Measurements from ENCODE around the gene SRGAP1.
A peak's percentile ranks its signal among the peaks of the same experiment; 100 is the strongest.
"Not testable (repeated sequence)": the region's sequence is repeated elsewhere in the genome, so short reads cannot be mapped to it uniquely, and the experiment has no call there.

The SRGAP1 gene

DNA sequence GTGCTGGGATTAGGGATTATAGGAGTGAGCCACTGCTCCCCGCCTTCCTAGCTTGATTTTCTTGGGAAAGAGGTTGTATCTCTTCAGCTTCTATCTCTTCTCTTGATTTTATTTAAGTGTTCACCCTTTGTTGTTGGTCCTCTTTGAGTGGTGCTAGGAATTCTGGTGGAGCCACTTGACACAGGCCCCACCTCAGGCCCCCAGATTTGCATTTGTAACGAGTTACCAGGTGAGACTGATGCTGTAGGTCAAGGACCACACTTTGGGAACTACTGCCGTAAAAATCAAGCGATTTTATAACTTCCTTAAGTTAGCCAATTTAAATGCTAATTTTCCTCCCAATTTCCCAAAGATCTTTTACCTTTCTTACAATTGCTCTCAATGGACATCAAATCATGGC, 26.3 kb downstream of the SRGAP1 start:
- DNase-seq = no peak

DNA sequence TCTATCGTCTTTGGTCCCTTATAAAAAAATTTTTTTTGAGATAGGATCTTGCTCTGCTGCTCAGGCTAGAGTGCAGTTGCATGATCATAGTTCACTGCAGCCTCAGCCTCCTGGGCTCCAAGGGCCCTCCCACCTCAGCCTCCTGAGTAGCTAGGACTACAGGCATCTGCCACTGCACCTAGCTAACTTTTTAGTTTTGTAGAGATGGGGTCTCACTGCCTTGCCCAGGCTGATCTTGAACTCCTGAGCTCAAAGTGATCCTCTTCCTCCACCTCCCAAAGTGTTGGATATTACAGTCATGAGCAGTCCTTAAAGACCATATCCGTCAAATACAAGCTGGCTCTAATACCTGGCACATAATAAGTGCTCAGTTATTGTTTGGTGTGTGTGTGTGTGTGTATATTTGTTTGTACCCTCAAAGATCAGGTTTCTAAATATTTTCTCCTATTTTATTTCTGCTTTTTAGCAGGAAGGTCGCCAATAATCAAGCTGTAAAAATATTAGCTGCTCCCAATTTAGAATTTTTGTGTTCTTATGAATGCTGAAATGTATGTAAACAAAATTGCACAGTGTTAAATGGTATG, 30.5 kb downstream of the SRGAP1 start:
- DNase-seq = no peak

DNA sequence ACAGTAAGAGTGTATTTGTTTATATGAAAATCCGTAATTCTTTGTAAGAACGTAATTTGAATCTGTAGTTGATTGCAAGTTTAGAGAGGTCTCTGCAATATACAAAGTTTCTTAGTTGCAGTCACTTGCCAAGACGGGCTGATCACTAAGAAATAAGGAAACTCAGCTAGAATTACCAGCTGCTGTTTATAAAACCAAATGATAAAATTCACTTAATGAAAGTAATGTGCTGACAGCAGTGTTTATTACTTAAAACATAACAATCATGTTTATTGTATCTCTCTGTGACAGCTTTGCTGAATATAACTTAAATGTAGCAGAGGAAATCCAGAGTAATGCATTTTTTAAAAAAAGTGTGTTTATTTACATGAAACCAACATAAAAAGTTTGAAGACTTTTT, 31.2 kb downstream of the SRGAP1 start:
- DNase-seq = no peak

DNA sequence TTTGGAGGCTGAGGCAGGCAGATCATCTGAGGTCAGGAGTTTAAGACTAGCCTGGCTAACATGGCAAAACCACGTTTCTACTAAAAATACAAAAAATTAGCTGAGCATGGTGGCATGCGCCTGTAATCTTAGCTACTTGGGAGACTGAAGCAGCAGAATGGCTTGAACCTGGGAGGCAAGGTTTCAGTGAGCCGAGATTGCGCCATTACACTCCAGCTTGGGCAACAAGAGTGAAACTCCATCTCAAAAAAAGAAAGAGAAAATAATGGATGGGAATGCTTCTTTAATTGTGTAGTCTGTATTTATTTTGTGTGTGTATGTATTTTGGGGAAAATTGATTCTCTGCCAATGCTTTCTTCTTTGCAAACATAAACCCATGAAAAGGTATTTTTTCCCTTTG, 32.5 kb downstream of the SRGAP1 start:
- no peak for DNase-seq

DNA sequence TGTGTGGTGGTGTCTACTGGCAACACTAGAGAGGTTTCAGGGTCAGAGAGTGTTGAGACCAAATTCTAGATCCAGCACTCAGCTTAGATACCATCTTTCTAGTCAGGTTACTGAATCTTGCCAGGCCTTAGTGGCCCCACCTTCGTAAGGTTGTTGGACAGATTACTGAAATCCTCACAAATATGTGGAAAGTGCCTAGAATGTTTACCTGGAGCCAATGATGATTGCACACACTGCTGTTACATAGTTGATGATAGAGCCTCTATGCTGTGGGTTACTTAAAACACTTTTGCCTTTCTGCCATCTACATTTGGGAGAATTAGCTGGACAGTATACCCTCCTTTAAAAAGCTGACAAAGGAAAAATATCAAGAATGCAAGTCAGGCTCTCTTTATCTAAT, 33.2 kb downstream of the SRGAP1 start:
- DNase-seq = no peak

DNA sequence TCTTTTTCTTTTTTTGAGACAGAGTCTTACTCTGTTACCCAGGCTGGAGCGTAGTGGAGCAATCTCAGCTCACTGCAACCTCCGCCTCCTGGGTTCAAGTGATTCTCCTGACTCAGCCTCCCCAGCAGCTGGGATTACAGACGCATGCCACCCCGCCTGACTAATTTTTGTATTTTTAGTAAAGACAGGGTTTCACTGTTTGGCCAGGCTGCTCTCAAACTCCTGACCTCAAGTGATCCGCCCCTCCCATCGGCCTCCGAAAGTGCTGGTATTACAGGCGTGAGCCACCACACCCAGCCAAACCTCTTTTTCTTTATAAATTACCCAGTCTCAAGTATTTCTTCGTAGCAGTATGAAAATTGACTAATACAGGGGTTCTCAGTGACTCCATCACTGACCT, 35.7 kb downstream of the SRGAP1 start:
- DNase-seq = not testable (repeated sequence)

DNA sequence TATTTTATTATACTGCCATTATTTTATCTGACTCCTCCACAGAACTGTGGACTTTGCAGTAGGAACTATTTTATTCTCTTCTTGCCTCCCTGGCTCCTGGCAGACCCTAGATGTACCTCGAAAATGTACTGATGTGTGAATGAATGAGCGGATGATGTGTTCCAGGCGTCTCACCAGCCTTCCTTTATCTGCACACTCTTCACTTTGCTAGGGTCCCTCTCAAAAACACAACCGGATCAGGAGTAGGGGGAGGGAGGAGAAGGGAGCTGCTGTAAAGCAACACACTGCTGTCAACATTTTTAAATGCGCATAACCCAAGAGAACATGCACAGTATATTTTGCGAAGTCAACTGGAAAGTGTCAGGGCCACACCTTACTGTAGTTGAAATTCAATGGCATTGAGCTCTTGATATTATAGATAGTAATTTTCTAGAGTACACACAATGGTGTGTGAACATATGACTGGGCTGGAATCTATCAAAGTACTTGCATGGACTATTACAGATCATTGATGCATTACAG, 36.3 kb downstream of the SRGAP1 start:
- no peak for DNase-seq

DNA sequence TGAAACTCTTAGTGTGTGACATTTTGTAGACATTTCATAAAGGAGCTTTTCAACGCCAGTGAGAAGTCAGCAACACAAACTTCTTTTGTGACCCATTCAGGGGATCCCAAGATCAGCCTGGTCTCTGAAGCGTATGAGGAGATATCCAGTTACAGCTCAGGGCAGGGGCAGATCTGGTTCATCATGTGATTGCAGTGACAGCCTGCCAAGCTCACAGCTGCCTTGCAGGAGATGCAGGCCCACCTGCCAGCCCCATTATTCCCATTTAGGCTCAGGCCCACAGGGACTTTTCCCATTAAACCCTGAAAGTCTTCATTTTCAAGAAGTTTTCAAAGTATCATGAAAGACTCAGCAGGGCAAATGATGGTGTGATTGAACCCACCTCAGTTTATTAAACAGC, 38.3 kb downstream of the SRGAP1 start:
- no peak for DNase-seq

DNA sequence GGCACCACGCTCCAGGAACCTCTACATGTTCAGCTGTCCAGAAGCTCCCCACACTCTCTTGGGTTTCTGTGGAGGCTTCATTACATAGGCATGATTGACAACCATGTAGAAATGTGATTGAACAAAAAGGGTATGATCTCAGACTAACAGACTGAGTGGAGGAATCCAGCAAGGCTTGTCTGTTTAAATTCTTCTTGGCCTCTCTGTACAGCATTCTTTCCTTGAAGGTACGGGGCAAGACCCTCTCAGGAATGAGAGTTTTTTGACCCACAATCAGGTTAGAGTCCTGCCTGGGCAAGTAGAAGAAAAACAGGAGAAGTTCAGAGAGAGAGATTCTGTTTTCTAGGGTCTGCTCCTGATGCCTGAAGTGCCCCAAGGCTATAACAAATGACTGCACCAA, 40.9 kb downstream of the SRGAP1 start:
- DNase-seq = no peak

DNA sequence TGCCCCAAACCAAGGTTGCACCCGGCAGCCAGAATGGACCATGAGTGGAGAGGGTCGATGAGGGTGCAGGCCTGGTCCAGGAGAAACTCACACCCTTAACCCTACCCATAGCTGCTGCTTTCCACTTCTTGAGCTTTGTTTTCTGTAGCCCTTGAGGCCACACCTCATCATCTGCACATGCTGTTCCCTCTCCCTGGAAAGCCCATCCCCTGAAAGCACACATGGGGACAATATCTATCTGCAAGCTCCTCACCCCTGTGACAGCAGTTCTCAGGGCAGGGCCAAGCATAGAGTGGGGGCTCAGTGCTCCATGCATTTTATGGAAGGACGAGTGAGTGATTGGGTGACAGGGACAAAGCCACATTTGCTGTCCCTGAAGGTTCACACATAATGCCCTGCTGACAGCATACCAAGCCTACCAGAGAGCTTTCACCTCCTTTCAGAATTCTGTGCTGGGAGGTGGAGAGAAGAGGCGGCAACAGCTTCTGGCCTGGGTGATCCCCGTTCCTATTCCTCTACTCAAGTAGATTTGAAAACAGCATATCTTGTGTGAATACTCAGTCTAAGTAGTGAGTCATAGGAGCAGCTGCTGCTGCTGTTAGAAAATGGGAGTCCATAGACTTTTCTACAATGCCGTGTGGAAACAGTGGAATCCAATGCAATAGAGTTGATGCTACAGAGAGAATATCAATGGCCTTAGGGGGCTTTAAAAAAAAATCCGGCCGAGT, 44.6 kb downstream of the SRGAP1 start:
- DNase-seq = no peak

DNA sequence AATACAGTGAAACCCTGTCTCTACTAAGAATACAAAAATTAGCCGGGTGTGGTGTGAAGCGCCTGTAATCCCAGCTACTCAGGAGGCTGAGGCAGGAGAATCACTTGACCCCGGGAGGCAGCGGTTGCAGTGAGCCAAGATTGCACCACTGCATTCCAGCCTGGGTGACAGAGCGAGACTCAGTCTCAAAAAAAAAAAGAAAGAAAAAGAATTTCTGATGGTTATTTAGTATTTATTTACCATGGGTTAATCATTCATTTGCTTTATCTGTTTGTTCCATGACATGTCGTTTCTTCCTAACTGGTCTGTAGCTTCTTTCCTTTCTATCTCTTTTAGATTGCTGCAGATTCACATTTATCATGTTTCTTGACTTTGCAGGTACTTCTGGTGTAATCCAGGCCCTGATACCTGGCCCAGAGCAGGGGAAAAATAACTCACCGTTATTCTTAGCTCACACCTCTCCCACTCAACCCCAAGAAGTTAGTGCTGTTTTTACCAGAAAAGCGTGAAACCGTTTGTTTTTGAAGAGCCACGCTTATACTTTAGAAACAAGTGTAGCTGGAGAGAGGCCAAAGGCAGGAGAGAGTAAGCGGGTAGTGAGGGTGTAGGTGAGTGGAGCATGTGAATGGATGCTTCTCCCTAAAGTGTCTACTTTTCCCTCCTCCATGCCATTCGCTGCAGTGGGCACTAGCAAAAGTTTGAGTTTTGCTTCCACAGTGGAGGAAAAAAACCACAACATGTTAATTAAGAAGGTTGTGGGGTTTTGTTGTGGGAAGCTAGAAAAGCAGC, 45.4 kb downstream of the SRGAP1 start:
- no peak for DNase-seq

DNA sequence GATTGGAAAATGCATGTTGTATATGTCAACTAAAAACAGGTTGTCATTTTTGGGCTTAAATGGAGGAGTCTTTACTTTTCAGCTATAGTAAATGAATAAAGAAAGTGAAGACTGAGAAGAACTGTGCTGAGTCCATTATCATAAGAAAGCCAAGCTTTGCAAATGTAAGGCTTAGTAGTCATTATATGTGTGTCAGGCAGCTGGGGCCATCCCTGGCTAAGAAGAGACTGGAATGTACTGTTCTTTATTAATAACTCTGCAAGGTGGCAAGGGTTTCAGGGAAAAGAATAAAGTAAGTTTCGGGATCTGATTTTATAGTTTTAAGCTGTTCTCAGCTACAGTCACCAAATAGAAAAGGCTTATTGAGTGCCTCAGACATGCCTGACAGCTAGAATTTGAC, 48.7 kb downstream of the SRGAP1 start:
- no peak for DNase-seq

DNA sequence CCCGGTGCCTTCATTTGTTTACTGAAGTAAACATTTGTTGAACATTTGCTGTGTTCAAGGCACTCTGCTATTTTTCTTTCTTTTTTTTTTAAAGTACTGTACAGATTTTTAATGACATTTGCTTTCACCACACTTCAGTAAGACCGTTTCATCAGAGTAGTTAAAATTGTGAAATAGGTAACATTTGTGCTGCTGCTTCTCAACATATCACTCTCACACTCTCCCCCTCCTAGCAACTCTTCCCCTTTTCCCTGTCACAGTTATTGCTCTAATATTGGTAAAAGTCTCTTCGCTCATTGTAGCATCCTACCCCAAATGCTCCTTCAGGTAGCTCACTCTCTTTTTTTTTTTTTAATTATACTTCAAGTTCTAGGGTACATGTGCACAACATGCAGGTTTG, 49.6 kb downstream of the SRGAP1 start:
- DNase-seq = no peak

DNA sequence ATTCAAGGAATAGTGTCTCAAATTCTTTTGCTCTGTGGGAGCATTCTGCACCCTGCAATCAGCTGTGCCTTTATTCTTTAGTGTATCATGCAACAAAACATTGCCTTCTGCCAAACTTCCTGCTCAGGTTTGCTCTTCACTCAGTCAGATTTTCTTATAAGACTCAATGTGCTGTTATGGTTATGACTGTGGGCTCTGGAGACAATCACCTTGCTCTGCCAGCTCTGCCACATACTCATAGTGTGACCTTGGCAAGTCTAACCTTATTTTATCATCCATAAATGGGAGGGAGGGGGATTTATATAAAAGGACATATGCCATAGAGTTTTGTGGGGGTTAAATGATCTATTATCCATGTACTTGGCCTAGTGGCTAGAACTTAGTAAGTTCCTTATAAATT, 51.3 kb downstream of the SRGAP1 start:
- DNase-seq = no peak

DNA sequence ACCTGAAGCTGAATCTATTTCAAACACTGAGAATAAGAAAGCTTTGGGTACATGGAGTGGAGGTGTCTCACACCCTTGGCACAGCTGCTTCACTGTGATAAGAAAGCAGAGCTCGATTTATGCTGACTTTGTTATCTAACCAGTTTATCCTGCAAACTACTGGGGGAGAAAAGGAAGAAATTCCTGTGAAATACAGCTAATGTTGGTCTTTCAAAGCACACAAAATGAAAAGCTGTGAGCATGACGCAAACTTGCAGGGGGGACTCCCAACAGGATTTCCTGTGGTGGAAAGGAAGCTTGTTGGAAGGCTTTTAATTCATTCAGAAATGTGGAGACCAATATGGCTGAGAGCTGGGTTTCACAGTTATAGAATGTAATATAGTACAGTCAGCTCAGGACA, 53.4 kb downstream of the SRGAP1 start:
- DNase-seq = peak in 1 of 2 experiments; percentile 14

DNA sequence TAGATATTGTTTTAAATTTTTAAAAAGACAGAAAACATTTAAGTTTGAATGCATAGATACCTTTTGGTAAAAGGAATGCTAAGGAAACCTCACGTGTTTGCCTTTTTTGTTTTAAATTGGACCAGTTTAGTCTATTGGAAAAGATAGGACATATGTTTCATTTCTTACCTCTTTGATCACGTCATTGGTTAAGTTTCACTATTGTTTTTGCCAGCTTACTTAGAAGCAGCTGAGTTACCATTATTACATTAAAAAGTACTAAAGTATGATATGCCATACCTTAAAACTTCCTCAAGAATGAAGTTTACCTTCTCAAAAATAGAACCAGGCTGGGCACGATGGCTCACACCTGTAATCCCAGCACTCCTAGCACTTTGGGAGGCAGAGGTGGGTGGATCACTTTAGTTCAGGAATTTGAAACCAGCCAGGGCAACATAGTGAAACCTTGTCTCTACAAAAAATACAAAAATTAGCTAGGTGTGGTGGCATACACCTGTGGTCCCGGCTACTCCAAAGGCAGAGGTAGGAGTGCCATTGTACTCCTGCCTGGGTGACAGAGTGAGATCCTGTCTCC, 54.4 kb downstream of the SRGAP1 start:
- no peak for DNase-seq

DNA sequence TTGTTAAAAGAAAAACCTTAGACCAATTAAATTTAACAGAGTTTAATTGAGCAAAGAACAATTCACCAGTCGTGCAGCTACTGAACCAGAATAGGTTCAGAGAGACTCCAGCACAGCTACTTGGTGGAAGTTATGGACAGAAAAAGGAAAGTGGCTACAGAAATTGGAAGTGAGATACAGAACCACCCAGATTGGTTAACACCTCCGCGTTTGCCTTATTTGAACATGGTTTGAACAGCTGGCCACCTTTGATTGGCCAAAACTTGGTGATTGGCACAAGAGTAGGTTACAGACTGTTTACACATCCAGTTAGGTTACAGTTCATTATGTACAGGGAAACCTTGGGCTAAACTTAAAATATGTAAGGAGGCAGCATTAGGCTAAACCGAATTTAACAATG, 54.9 kb downstream of the SRGAP1 start:
- DNase-seq = no peak

DNA sequence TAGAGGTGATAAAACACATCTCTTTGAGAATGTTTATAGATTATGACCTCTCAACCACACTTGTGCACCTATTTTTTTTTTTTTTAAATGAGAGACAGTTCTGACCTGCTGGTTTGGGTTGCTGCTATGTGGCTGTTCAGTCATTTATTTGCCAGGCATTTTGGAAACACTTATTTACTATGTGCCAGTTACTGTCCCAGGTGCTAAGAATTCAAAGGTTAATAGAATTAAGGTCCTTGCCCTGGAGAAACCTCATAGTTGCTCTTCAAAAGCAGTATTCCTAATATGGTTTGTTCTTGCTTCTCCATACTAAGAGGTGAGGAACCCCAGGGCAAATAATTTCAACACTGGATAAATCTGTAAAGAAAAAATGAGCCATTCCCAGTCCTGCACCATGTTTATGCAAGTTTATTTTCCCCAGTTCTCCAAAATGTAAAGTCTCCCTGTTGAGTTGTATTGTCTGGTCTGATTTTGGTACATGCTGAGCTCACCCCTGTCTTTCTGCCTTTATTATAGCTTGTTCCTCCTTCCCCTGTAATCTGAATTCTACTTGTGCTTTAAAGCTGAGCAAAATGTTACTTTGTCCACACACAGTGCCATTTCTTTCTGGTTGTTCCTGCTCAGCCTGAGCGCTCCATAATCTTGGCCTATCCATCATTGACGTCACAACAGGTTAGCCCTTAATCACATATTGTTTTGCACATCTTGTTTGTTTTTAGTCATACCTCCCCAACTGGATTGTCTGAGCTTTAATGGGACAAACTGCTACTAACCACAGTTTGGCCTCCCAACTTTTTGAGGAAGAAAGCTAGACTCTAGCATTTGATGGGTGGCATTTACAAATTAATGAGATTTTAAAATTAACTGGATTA, 56.7 kb downstream of the SRGAP1 start:
- no peak for DNase-seq

DNA sequence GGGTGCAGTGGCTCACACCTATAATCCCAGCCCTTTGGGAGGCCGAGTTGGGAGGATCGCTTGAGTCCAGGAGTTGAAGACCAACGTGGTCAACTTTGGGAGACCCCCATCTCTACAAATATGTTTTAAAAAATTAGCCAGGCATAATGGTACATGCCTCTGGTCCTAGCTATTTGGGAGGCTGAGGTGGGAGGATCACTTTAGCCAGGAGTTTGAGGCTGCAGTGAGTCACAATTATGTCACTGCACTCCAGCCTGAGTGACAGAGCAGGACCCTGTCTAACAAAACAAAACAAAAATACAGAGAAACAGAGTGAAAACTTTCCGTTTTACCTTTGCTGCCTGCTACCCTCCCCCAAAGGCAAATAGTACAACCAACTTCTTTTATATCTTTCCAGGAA, 60.2 kb downstream of the SRGAP1 start:
- no peak for DNase-seq

DNA sequence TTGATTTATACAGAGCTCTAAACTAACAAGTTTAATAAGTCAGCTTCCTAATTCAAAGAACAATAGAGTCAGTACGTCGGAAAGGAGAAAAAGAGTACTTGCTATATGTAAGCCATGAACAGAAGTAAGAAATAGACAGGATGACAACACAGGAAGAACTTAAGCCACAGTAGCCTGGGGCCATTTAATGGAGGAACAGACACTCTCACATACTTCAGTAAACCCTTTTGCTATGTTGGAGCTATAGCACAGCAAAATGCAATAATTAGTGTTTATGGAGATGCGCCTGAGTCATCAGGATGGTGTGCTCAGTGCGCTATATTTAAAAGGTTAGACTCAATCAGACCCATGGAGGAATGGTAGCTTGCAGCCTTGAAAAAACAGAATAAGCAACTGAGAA, 61.0 kb downstream of the SRGAP1 start:
- DNase-seq = peak in 1 of 2 experiments; percentile 31

DNA sequence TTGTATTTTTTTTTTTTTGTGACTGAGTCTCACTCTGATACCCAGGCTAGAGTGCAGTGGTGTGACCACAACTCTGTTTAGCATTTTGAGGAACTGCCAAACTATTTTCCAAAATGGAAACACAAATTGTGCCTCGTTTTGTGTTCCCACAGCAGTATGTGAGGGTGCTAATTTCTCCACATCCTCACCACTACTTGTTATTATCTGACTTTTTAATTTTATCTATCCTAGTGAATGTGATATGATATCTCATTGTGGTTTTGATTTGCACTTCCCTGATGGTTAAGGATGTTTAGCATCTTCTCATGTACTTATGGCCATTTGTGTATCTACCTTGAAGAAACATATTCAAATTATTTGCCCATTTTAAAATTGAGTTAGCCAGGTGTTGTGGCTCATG, 62.4 kb downstream of the SRGAP1 start:
- no peak for DNase-seq

DNA sequence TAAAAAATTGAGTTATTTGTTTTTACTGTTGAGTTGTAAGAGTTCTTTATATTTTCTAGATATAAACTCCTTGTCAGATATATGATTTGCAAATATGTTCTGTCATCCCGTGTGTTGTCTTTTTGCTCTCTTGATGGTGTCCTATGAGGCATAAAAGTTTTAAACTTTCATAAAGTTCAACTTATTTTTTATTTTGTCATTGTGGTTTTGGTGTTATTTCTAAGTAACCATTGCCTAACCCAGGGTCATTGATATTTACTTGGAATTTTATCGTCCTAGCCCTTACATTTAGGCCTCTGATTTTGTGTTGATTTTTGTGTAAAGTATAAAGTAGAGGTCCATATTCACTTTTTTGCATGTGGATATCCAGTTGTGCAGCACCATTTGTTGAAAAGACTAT, 63.1 kb downstream of the SRGAP1 start:
- DNase-seq = no peak

DNA sequence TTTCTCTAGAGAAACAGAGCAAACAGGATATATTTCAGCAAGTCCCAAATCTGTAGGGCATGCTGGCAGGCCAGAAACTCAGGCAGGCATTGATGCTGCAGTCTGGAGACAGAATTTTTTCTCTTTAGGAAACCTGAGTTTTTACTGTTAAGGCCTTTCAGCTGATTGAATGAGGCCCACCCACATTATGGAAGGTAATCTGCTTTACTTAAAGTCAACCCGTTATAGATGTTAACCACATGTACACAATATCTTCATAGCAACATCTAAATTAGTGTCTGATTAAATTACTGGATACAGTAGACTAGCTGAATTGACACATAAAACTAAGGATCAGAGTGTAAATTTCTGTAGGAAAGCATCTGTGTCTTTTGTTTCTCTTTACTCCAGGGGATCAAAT, 65.2 kb downstream of the SRGAP1 start:
- DNase-seq = no peak
